A549 (cell line): ENCODE measurements around the gene KRT79. TPM values are rescaled to one million over a fixed set of nuclear protein-coding genes. Genes with fewer than 3 reads are reported as not detected.

ENCODE experiments used
- ATAC-seq, 2 experiments: fragments of 200-7000 bp in 1 of 2; fragments of >200 bp in 1 of 2; cut with Nextera tagmentation in 1 of 2; cut with Tn5 transposase in 1 of 2; 3 replicates each; pipeline versions ENCODE4 v1.8.0 to v1.9.1; 2018 to 2020; ENCODE audit warnings: mild to moderate bottlenecking in 1 of 2, moderate library complexity in 1 of 2
- CTCF ChIA-PET: fragments of 300-600 bp; sonication (Branson Sonifier 250); formaldehyde crosslinking; extraction: SDS; loops from one replicate; lab custom pipeline; 2021; ENCODE audit warnings: antibody characterized with exemption, inconsistent platforms; lab: Yijun Ruan, JAX
- POLR2A ChIA-PET: fragments of 350-600 bp; formaldehyde crosslinking; extraction: SDS; loops from one replicate; lab custom pipeline; 2021; ENCODE audit warnings: antibody characterized with exemption, inconsistent platforms; lab: Yijun Ruan, JAX
- DNase-seq, 2 experiments: peaks; one replicate each; pipeline versions ENCODE4 v3.0.0 to v3.0.0-alpha.2; 2011 to 2016; ENCODE audit warnings: low read depth in 1 of 2, low spot score in 1 of 2
- FAIRE-seq: peaks from 2 replicates; lab custom pipeline; 2011; peaks lifted over from hg19 to GRCh38; lab: Jason Lieb, UNC
- H3K27ac ChIP-seq, 2 experiments: fragments of >200 bp; sonication (Bioruptor Twin); formaldehyde crosslinking; 3 replicates each; pipeline ENCODE4 v1.5.1; 2016 to 2017
- H3K4me1 ChIP-seq: fragments of >200 bp; sonication (Bioruptor Twin); formaldehyde crosslinking; 3 replicates; pipeline ENCODE4 v1.6.1; 2016
- H3K4me2 ChIP-seq: fragments of >200 bp; sonication (Bioruptor Twin); formaldehyde crosslinking; 3 replicates; pipeline ENCODE4 v1.6.1; 2016
- H3K4me3 ChIP-seq: fragments of >200 bp; sonication (Bioruptor Twin); formaldehyde crosslinking; 3 replicates; pipeline ENCODE4 v1.5.1; 2016
- H3K9me3 ChIP-seq: fragments of >200 bp; sonication (Bioruptor Twin); formaldehyde crosslinking; 3 replicates; pipeline ENCODE4 v1.6.1; 2016
- BHLHE40 ChIP-seq: IDR thresholded peaks from 2 replicates; pipeline ENCODE4 v1.6.1; 2012; ENCODE audit warnings: low read depth, low read length, inconsistent platforms
- CEBPB ChIP-seq, 2 experiments: fragments of >200 bp in 1 of 2; sonication (Bioruptor Twin) in 1 of 2; formaldehyde crosslinking in 1 of 2; IDR thresholded peaks; 2 replicates each; pipeline ENCODE4 v1.6.1; 2012 to 2016
- EHMT2 ChIP-seq: fragments of 200-600 bp; sonication (generic); IDR thresholded peaks from 2 replicates; pipeline ENCODE4 v1.6.1; 2016; ENCODE audit warnings: antibody characterized with exemption, low read depth, mild to moderate bottlenecking, moderate library complexity
- HEYL ChIP-seq: fragments of 250-450 bp; sonication (Bioruptor Pico); IDR thresholded peaks from 2 replicates; pipeline ENCODE4 v1.8.0; 2021; ENCODE audit warnings: mild to moderate bottlenecking, moderate library complexity
- HOXA7 ChIP-seq: fragments of 250-450 bp; sonication (Bioruptor Pico); IDR thresholded peaks from 2 replicates; pipeline ENCODE4 v1.5.0; 2020; ENCODE audit warnings: mild to moderate bottlenecking, moderate library complexity
- KDM5A ChIP-seq: fragments of 200-600 bp; sonication (generic); IDR thresholded peaks from 2 replicates; pipeline ENCODE4 v1.6.1; 2016; ENCODE audit warnings: antibody characterized with exemption, mild to moderate bottlenecking
- MAFK ChIP-seq: fragments of 450-650 bp; IDR thresholded peaks from 2 replicates; pipeline ENCODE4 v1.6.1; 2014; ENCODE audit not compliant: partially characterized antibody
- MYC ChIP-seq: IDR thresholded peaks from 2 replicates; pipeline ENCODE4 v1.6.1; 2012; ENCODE audit warnings: mild to moderate bottlenecking, inconsistent platforms, low read length, improper control_type of control experiment, borderline replicate concordance
- NFE2L2 ChIP-seq: fragments of 150-350 bp; conservative IDR thresholded peaks from 2 replicates; pipeline ENCODE4 v1.6.1; 2014; ENCODE audit warnings: low read length
- PBX3 ChIP-seq: IDR thresholded peaks from 2 replicates; pipeline ENCODE4 v1.6.1; 2012
- POLR2A ChIP-seq: IDR thresholded peaks from 2 replicates; pipeline ENCODE4 v1.6.1; 2012; ENCODE audit warnings: mild to moderate bottlenecking, low read length
- REST ChIP-seq: fragments of 200-600 bp; sonication (generic); IDR thresholded peaks from 2 replicates; pipeline ENCODE4 v1.6.1; 2016; ENCODE audit warnings: antibody characterized with exemption, mild to moderate bottlenecking, moderate library complexity
- SREBF2 ChIP-seq: fragments of 450-650 bp; IDR thresholded peaks from 2 replicates; pipeline ENCODE4 v1.6.1; 2014; ENCODE audit warnings: mild to moderate bottlenecking, moderate library complexity
- TP53 ChIP-seq: fragments of 250-450 bp; sonication (Bioruptor Pico); IDR thresholded peaks from 2 replicates; pipeline ENCODE4 v1.5.0; 2021; ENCODE audit warnings: mild to moderate bottlenecking, moderate library complexity
- ZSCAN20 ChIP-seq: fragments of 250-450 bp; sonication (Bioruptor Pico); IDR thresholded peaks from 2 replicates; pipeline ENCODE4 v1.8.0; 2022; ENCODE audit warnings: mild to moderate bottlenecking, moderate library complexity
- WGBS: methylation state at CpG from one replicate; pipeline ENCODE4 v1.1.6; 2017; ENCODE audit errors: missing lambda C conversion rate; 5-methylcytosine and 5-hydroxymethylcytosine counted together
- polyA plus RNA-seq, 4 experiments: library from polyadenylated mRNA; depleted of rRNA in 3 of 4; stranded (reverse); fragments of >200 nt; fragmentation: RNase III in 1 of 4; extraction: RNeasy Plus Mini Kit Qiagen cat#74134 plus additional on column Dnase treatment in 1 of 4; gene quantifications; 2 replicates in 3 of 4; 3 replicates in 1 of 4; pipeline ENCODE4 v1.2.3, GENCODE V29; 2011 to 2017
- TF ChIP-seq, protein P1 (sequence below): fragments of >200 bp; sonication (Bioruptor Twin); formaldehyde crosslinking; IDR thresholded peaks from 3 replicates; pipeline ENCODE4 v1.5.1; 2016
- TF ChIP-seq, protein P2 (sequence below): IDR thresholded peaks from 2 replicates; pipeline ENCODE4 v1.6.1; 2012; ENCODE audit warnings: low read depth, borderline replicate concordance

The KRT79 gene
- polyA plus RNA-seq, 2 of the 4 experiments (the other 2 are of a cell fraction) = 0.05 TPM; not detected in 1

DNA sequence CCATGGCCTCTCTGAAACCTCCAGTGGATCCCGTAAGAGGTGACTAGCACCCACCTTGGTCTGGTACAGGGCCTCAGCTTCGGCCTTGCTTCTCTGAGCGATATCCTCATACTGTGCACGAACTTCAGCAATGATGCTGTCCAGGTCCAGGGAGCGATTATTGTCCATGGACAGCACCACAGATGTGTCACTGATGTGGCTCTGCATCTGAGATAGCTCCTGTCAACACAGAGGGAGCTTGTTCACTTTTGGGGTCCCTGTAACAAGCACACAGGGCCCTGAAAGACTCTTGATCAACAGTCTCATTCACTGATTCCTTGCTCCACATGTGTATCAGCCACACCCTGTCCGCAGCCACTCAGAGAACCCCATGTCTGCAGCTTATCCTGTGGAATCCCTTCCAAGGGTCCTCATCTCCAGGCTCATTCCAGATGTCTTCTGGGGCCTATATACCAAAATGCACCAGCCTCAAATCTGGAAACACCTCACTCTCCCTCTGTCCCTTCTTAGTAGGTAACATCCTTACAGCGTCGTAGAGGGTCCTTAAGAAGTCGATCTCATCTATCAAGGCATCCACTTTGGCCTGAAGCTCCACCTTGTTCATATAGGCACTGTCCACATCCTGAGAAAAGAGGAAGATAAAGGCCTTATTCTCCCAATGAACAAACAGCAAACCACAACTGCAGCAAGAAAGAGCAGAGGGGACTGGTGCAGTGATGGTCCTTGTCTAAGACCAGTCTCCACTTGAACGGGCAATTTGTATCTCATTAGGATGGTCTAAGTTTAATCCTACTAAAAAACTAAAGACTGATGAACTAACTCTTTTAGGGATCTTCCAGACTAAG is 41.7 kb downstream of the KRT79 start:
- Histone ChIP-seq H3K9me3 (no peaks in the 10 kb centered on the region), H3K4me1 (peaks cover 14% of the 10 kb centered on the region), H3K4me2 (no peak overlapping the region), H3K4me3 (no peak overlapping the region), H3K27ac (no peak overlapping the region)
- POLR2A ChIA-PET = no interaction called here
- WGBS = 82% methylated on average over 10 of the region's 10 CpGs
- CTCF ChIA-PET = interaction anchor here (1.1 to 3.0 kb wide), 4 partner anchors 11 to 73 kb away, joined by 3 to 7 read pairs (median 6); no protein-coding TSS in a partner anchor
- FAIRE-seq (no peak), ATAC-seq (no peak), DNase-seq (no peak)
- no peak for TF ChIP-seq SREBF2
- TF ChIP-seq POLR2A = no peak
- TF ChIP-seq HEYL (CRISPR knock-in tag) = no peak
- TF ChIP-seq CEBPB (IDR thresholded peaks at IDR 0.05) = no peak
- no peak for TF ChIP-seq MAFK
- TF ChIP-seq KDM5A = no peak

- ATAC-seq = no peak
- no peak for TF ChIP-seq EHMT2
- TF ChIP-seq, protein P1, sequence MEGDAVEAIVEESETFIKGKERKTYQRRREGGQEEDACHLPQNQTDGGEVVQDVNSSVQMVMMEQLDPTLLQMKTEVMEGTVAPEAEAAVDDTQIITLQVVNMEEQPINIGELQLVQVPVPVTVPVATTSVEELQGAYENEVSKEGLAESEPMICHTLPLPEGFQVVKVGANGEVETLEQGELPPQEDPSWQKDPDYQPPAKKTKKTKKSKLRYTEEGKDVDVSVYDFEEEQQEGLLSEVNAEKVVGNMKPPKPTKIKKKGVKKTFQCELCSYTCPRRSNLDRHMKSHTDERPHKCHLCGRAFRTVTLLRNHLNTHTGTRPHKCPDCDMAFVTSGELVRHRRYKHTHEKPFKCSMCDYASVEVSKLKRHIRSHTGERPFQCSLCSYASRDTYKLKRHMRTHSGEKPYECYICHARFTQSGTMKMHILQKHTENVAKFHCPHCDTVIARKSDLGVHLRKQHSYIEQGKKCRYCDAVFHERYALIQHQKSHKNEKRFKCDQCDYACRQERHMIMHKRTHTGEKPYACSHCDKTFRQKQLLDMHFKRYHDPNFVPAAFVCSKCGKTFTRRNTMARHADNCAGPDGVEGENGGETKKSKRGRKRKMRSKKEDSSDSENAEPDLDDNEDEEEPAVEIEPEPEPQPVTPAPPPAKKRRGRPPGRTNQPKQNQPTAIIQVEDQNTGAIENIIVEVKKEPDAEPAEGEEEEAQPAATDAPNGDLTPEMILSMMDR = no peak
- no peak for TF ChIP-seq REST
- TF ChIP-seq BHLHE40 = no peak
- TF ChIP-seq PBX3 = no peak
- no peak for TF ChIP-seq HEYL (CRISPR knock-in tag)
- TF ChIP-seq CEBPB (IDR thresholded peaks at IDR 0.05) = no peak
- TF ChIP-seq NFE2L2 = no peak
- TF ChIP-seq HOXA7 (CRISPR knock-in tag) = no peak
- TF ChIP-seq, protein P2, sequence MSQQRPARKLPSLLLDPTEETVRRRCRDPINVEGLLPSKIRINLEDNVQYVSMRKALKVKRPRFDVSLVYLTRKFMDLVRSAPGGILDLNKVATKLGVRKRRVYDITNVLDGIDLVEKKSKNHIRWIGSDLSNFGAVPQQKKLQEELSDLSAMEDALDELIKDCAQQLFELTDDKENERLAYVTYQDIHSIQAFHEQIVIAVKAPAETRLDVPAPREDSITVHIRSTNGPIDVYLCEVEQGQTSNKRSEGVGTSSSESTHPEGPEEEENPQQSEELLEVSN = no peak
- TF ChIP-seq TP53 (CRISPR knock-in tag) = no peak
- no peak for TF ChIP-seq ZSCAN20 (CRISPR knock-in tag)
- TF ChIP-seq MYC = no peak
- TF ChIP-seq, all 56 proteins: peak for 0
- no peak for DNase-seq
- no peak overlapping the region for H3K27ac ChIP-seq
- H3K4me1 ChIP-seq = peaks cover 5% of the 10 kb centered on the region; the same call in 1 of the 3 replicates
- 90% methylated on average over 12 of the region's 12 CpGs for WGBS
- FAIRE-seq = no peak
- no peak overlapping the region for H3K4me2 ChIP-seq
- no peak overlapping the region for H3K4me3 ChIP-seq
- no peaks in the 10 kb centered on the region for H3K9me3 ChIP-seq
- CTCF ChIA-PET = interaction anchor here (1.1 to 3.0 kb wide), 7 partner anchors 10 to 513 kb away, joined by 3 to 7 read pairs (median 4); no protein-coding TSS in a partner anchor
- POLR2A ChIA-PET = no interaction called here
These were observed 42.6 kb downstream of the KRT79 start for GRCh38 chr12:52791271-52792184.
